HFF-Myc (cell line): ENCODE results near the gene RASL10B.

Experiments used
- DNase-seq: peaks from one replicate; pipeline ENCODE4 v3.0.0-alpha.2; 2011; ENCODE audit warnings: low read depth; ENCODE audit errors: extremely low read depth
- H3K4me3 ChIP-seq: replicated peaks from 2 replicates; pipeline ENCODE4 v1.5.1; 2011; ENCODE audit warnings: low read depth, mild to moderate bottlenecking, control low read depth, low read length
- CTCF ChIP-seq: IDR thresholded peaks from 2 replicates; pipeline ENCODE4 v1.5.1; 2012; ENCODE audit warnings: mild to moderate bottlenecking, low read depth, low read length, control low read depth; ENCODE audit errors: missing control alignments

The RASL10B gene

GRCh38 chr17:35788477-35789368 is 57.3 kb downstream of the RASL10B start:
- no peak for TF ChIP-seq CTCF
- no peak overlapping the region for H3K4me3 ChIP-seq
- DNase-seq, result peak; percentile 61

DNA sequence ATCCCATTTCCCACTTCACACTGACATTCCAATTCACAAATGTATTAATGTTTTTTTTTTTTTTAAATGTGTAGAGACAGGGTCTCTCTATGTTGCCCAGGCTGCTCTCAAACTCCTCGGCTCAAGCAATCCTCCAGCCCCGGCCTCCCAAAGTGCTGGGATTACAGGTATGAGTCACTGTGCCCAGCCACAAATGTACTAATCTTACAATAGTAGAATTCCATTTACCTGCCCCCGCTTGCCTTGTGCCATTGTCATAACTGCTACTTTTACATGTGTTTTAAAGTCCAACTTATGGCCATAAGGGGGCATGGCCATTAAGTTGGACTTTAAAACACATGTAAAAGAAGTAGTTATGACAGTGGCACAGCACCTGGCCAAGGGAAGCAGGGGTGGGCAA is 59.4 kb downstream of the RASL10B start:
- DNase-seq, result no peak
- no peak overlapping the region for H3K4me3 ChIP-seq

DNA sequence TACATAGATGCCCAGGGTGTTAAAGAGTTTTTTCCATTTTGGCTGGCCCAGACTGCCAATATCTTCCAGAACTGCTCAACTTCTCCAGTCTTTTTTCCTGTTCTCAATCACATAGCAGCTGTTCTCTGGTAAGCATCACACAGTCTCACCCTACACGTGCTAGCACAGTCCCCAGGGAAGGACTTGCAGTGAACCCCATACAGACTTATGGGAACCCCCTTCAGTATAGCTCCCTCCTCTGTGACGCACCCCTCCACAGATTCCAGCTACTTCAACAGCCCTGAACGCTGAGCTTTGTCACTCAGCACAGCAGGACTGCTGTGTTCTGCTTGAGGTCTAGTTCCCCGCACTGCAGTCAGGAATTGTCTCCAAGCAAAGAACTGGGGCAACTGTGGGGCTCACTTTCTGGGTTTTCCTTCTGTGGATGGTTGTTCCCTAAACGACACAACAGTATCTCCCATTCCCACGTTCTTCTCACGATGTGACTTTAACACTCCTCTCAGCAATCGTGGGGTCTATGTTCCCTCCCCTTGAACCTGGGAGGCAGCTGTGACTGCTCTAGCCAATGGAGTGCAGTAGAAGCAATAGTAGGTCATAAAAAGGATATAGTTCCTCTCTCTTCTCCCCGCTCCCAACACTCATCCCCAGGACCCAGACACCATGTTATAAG is 60.4 kb downstream of the RASL10B start:
- DNase-seq, result no peak
- no peak for TF ChIP-seq CTCF
- H3K4me3 ChIP-seq, result no peak overlapping the region

More for the DNA sequence above, 59.4 kb downstream of the RASL10B start:
- TF ChIP-seq CTCF, result no peak
